SH-SY5Y (cell line): ENCODE data around the gene DAPL1.

Source experiments
- GATA2 ChIP-seq: IDR thresholded peaks from 2 replicates; pipeline ENCODE4 v1.6.1; 2011; ENCODE audit warnings: mild to moderate bottlenecking, low read depth, low read length
- GATA3 ChIP-seq: IDR thresholded peaks from 2 replicates; pipeline ENCODE4 v1.6.1; 2011; ENCODE audit warnings: low read depth, mild to moderate bottlenecking, low read length, moderate library complexity

DNA sequence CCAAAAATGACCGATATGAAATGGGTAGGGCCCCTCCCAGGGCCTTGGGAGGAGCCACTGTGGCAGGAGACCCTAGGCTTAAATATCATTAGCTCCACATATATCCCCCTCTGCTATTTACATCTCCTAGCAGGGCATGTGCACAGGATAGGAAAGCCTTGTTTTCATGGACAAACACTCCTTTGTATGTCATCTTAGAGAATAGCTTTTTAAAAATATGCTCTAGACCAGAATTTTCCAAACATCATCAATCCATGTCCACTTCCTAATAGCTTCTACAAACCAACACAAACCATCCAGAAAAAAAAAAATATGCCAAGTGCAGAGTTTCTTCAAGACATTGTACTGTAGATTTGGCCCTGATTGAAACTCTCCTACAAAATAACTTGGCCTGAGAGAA lies 10.8 kb downstream of the DAPL1 start:
- no peak for TF ChIP-seq GATA2
- TF ChIP-seq GATA3, result no peak
